ENCODE results near the gene RTRAF. TPM values are rescaled to one million over a fixed set of nuclear protein-coding genes. Genes with fewer than 3 reads are reported as not detected.

The RTRAF gene
- total RNA-seq, 4 donors from 2014 or later = 72.2 to 109 (median 84.7) TPM

- peaks cover 0 to 14% (median 0%) of the 10 kb centered on the region in 3 donors for H3K9me3 ChIP-seq
- WGBS, 2 donors (ENCODE audit: low coverage in 1 of 2) = 20 to 36% methylated on average over 1 to 2 of the region's 3 CpGs
- peaks cover 0 to 18% (median 0%) of the 10 kb centered on the region in 3 donors for H3K4me1 ChIP-seq
- no peak for TF ChIP-seq CTCF (IDR thresholded peaks at IDR 0.05)
- TF ChIP-seq POLR2AphosphoS5 (IDR thresholded peaks at IDR 0.05) = no peak
- no peak for TF ChIP-seq POLR2A (IDR thresholded peaks at IDR 0.05)
- no peak for TF ChIP-seq EP300 (IDR thresholded peaks at IDR 0.05)
- peak overlapping the region in 1 of 2 donors; percentile 27 for H3K4me3 ChIP-seq
- no peaks in the 10 kb centered on the region for H3K27me3 ChIP-seq
- peak overlapping the region in 1 of 4 donors; percentile 36 for H3K27ac ChIP-seq
- no peaks in the 10 kb centered on the region for H3K36me3 ChIP-seq
- ATAC-seq = no peak
Observed at GRCh38 chr14:51962711-51963110, 26.6 kb upstream of the RTRAF start.

- H3K27ac ChIP-seq = peak overlapping the region in 2 of 4 donors; percentile 21 to 36
- WGBS, 2 donors (ENCODE audit: low coverage in 1 of 2) = 6 to 9% methylated on average over 4 of the region's 4 CpGs
- H3K9me3 ChIP-seq = peaks cover 0 to 10% (median 0%) of the 10 kb centered on the region in 3 donors
- peaks cover 0 to 18% (median 0%) of the 10 kb centered on the region in 3 donors for H3K4me1 ChIP-seq
- H3K4me3 ChIP-seq = peak overlapping the region; percentile 19 to 27
- no peaks in the 10 kb centered on the region for H3K36me3 ChIP-seq
- no peak for TF ChIP-seq POLR2AphosphoS5 (IDR thresholded peaks at IDR 0.05)
- TF ChIP-seq POLR2A (IDR thresholded peaks at IDR 0.05) = no peak
- TF ChIP-seq EP300 (IDR thresholded peaks at IDR 0.05) = no peak
- TF ChIP-seq CTCF (IDR thresholded peaks at IDR 0.05) = no peak
- H3K27me3 ChIP-seq = no peaks in the 10 kb centered on the region
- no peak for ATAC-seq
Observed at GRCh38 chr14:51963286-51963685, 26.1 kb upstream of the RTRAF start.

GRCh38 chr14:51967521-51967920, 21.8 kb upstream of the RTRAF start:
- Histone ChIP-seq H3K27me3 (no peaks in the 10 kb centered on the region), H3K4me3 (no peak overlapping the region), H3K4me1 (peaks cover 0 to 15% (median 0%) of the 10 kb centered on the region in 3 donors), H3K36me3 (no peaks in the 10 kb centered on the region), H3K9me3 (no peaks in the 10 kb centered on the region), H3K27ac (no peak overlapping the region)
- WGBS, 2 donors (ENCODE audit: low coverage in 1 of 2) = 85 to 90% methylated on average over 2 of the region's 2 CpGs
- TF ChIP-seq POLR2A (IDR thresholded peaks at IDR 0.05) (no peak), POLR2AphosphoS5 (IDR thresholded peaks at IDR 0.05) (no peak), EP300 (IDR thresholded peaks at IDR 0.05) (no peak), CTCF (IDR thresholded peaks at IDR 0.05) (no peak)
- ATAC-seq = no peak

GRCh38 chr14:51969852-51970540, 19.4 kb upstream of the RTRAF start:
- ATAC-seq = no peak
- 45 to 46% methylated on average over 3 of the region's 6 CpGs for WGBS, 2 donors (ENCODE audit: low coverage in 1 of 2)
- Histone ChIP-seq H3K27me3 (no peaks in the 10 kb centered on the region), H3K36me3 (no peaks in the 10 kb centered on the region), H3K9me3 (no peaks in the 10 kb centered on the region), H3K4me3 (no peak overlapping the region), H3K27ac (no peak overlapping the region), H3K4me1 (no peaks in the 10 kb centered on the region)
- no peak for TF ChIP-seq POLR2A (IDR thresholded peaks at IDR 0.05)
- TF ChIP-seq EP300 (IDR thresholded peaks at IDR 0.05) = no peak

- H3K27ac ChIP-seq = no peak overlapping the region
- H3K4me1 ChIP-seq = no peaks in the 10 kb centered on the region
- ATAC-seq = no peak
- WGBS, 2 donors (ENCODE audit: low coverage in 1 of 2) = 86 to 99% methylated on average over 4 to 7 of the region's 7 CpGs
- H3K4me3 ChIP-seq = no peak overlapping the region
- no peaks in the 10 kb centered on the region for H3K27me3 ChIP-seq
- no peaks in the 10 kb centered on the region for H3K9me3 ChIP-seq
- no peaks in the 10 kb centered on the region for H3K36me3 ChIP-seq
- TF ChIP-seq EP300 (IDR thresholded peaks at IDR 0.05) (no peak), POLR2AphosphoS5 (IDR thresholded peaks at IDR 0.05) (no peak), POLR2A (IDR thresholded peaks at IDR 0.05) (no peak), CTCF (IDR thresholded peaks at IDR 0.05) (no peak)
Observed at GRCh38 chr14:51972566-51972965, 16.8 kb upstream of the RTRAF start.

Measured in gastroesophageal sphincter (tissue), 4 donors.